PC-3 (cell line): ENCODE measurements around the gene MINK1.

Source experiments
- EZH2 ChIP-seq: fragments of 300-600 bp; sonication (generic); IDR thresholded peaks from one replicate; pipeline ENCODE4 v1.6.1; 2017; ENCODE audit warnings: antibody characterized with exemption, mild to moderate bottlenecking, low read length; ENCODE audit not compliant: unreplicated experiment
- EZH2phosphoT487 ChIP-seq: fragments of 300-600 bp; sonication (generic); IDR thresholded peaks from 2 replicates; pipeline ENCODE4 v1.6.1; 2018; ENCODE audit warnings: mild to moderate bottlenecking, antibody characterized with exemption, low read length, borderline replicate concordance
- TF ChIP-seq, protein P1 (sequence below): fragments of 300-600 bp; sonication (generic); conservative IDR thresholded peaks from 2 replicates; pipeline ENCODE4 v1.5.1; 2017; ENCODE audit warnings: antibody characterized with exemption, low read depth, mild to moderate bottlenecking, low read length

DNA sequence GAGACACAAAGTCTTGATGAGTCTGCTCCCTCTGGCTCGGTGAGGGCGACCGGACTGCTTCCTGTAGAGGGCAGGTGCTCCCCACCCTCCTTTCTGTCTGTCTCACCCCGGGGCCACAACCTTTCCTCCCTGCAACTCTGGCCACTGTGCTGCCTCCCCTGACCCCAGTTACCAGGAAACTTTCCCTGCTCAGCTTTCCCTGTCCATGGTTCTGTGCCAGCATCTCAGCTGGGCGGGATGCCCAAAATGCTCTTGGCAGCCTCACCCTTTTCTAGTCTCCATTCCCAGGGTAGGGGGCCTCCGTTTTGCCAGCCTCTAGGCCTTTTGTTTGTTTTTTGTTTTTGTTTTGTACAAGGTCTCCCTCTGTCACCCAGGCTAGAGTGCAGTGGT, 24.8 kb upstream of the MINK1 start:
- TF ChIP-seq, protein P1, sequence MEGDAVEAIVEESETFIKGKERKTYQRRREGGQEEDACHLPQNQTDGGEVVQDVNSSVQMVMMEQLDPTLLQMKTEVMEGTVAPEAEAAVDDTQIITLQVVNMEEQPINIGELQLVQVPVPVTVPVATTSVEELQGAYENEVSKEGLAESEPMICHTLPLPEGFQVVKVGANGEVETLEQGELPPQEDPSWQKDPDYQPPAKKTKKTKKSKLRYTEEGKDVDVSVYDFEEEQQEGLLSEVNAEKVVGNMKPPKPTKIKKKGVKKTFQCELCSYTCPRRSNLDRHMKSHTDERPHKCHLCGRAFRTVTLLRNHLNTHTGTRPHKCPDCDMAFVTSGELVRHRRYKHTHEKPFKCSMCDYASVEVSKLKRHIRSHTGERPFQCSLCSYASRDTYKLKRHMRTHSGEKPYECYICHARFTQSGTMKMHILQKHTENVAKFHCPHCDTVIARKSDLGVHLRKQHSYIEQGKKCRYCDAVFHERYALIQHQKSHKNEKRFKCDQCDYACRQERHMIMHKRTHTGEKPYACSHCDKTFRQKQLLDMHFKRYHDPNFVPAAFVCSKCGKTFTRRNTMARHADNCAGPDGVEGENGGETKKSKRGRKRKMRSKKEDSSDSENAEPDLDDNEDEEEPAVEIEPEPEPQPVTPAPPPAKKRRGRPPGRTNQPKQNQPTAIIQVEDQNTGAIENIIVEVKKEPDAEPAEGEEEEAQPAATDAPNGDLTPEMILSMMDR: no peak
- TF ChIP-seq EZH2 (no peak), EZH2phosphoT487 (no peak)
